SU-DHL-6 (cell line): ENCODE results near the gene RBM15B.

ENCODE experiments used
- H2AFZ ChIP-seq: fragments of 200-600 bp; sonication (generic); 2 replicates; pipeline ENCODE4 v1.6.1; 2014; ENCODE audit warnings: low read depth, mild to moderate bottlenecking, moderate library complexity, mixed read lengths, antibody characterized with exemption, low read length; ENCODE audit not compliant: severe bottlenecking
- H3F3A ChIP-seq: fragments of 200-600 bp; shearing (Covaris generic); 2 replicates; pipeline ENCODE4 v1.6.0; 2016; ENCODE audit warnings: antibody characterized with exemption, mild to moderate bottlenecking; ENCODE audit not compliant: insufficient read depth
- H3K27ac ChIP-seq: fragments of 200-600 bp; sonication (generic); 2 replicates; pipeline ENCODE4 v1.5.1; 2016; ENCODE audit warnings: low read depth, mild to moderate bottlenecking, low read length, moderate library complexity, mixed read lengths
- H3K27me3 ChIP-seq: fragments of 200-600 bp; sonication (generic), shearing (Covaris generic); 2 replicates; pipeline ENCODE4 v1.6.0; 2014; ENCODE audit warnings: mild to moderate bottlenecking, low read length
- H3K36me3 ChIP-seq: fragments of 200-600 bp; sonication (generic); 2 replicates; pipeline ENCODE4 v1.6.1; 2014; ENCODE audit warnings: mild to moderate bottlenecking, low read length, mixed read lengths
- H3K4me2 ChIP-seq: fragments of 300-600, 200-600 bp; shearing (Covaris generic), sonication (generic); 2 replicates; pipeline ENCODE4 v1.6.0; 2014; ENCODE audit warnings: low read length, low read depth, mild to moderate bottlenecking; ENCODE audit not compliant: poor library complexity, severe bottlenecking
- H3K4me3 ChIP-seq: fragments of 200-600 bp; sonication (generic); 2 replicates; pipeline ENCODE4 v1.5.1; 2014; ENCODE audit warnings: antibody characterized with exemption, low read length, mild to moderate bottlenecking, mixed read lengths; ENCODE audit not compliant: insufficient read depth, poor library complexity, severe bottlenecking
- H3K79me2 ChIP-seq: fragments of 200-600 bp; sonication (generic); 2 replicates; pipeline ENCODE4 v1.6.1; 2014; ENCODE audit warnings: mild to moderate bottlenecking, low read length, moderate library complexity; ENCODE audit not compliant: insufficient read depth
- H3K9ac ChIP-seq: fragments of 200-600 bp; sonication (generic); 2 replicates; pipeline ENCODE4 v1.7.0; 2014; ENCODE audit warnings: mild to moderate bottlenecking, low read length
- H3K9me2 ChIP-seq: fragments of 200-600 bp; sonication (generic); replicated peaks from 2 replicates; pipeline ENCODE4 v1.6.1; 2014; ENCODE audit warnings: low read length; ENCODE audit not compliant: insufficient read depth
- H3K9me3 ChIP-seq: fragments of 200-600 bp; sonication (generic); 2 replicates; pipeline ENCODE4 v1.6.1; 2014; ENCODE audit warnings: low read length, mixed read lengths; ENCODE audit not compliant: insufficient read depth
- H4K20me1 ChIP-seq: fragments of 200-600 bp; sonication (generic); 2 replicates; pipeline ENCODE4 v1.6.1; 2014; ENCODE audit warnings: low read depth, mild to moderate bottlenecking, antibody characterized with exemption, low read length, moderate library complexity, mixed read lengths
- CTCF ChIP-seq: fragments of 200-600 bp; sonication (generic); IDR thresholded peaks from one replicate; pipeline ENCODE4 v1.5.1; 2017; ENCODE audit warnings: antibody characterized with exemption, mild to moderate bottlenecking, low read length, moderate library complexity; ENCODE audit not compliant: insufficient read depth, poor library complexity, severe bottlenecking
- EZH2phosphoT487 ChIP-seq: fragments of 200-600 bp; sonication (generic), shearing (Covaris generic); conservative IDR thresholded peaks from 2 replicates; pipeline ENCODE4 v1.6.1; 2018; ENCODE audit warnings: mild to moderate bottlenecking, antibody characterized with exemption, low read length, moderate library complexity, mixed read lengths

The RBM15B gene

DNA sequence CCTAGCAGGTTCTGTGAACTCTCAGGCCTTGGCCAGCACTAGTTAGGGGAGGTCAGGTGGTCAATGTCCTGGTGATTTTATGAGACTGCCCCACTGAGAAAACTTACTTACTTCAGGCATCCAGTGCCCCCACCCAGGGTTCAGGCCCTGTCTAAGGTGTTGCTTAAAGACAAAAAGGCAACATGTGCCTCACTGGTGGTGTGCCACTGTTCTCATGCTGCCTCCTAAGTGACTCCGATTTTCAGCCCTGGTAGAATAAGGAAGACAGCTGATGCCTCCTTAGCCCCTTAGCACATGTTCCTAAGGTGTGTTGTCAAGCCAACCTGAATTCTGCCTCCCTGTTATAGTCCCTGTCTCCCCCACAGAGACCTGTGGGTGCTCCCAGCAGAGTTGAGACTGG lies 5.3 kb downstream of the RBM15B start:
- H3K4me3 ChIP-seq, result no peak overlapping the region
- no peak overlapping the region; the same call in 1 of the 2 replicates for H3K27ac ChIP-seq
- no peak overlapping the region for H2AFZ ChIP-seq
- peaks cover 40% of the 10 kb centered on the region for H3K79me2 ChIP-seq
- H4K20me1 ChIP-seq, result no peaks in the 10 kb centered on the region; the same call in 1 of the 2 replicates
- no peaks in the 10 kb centered on the region for H3K9me2 ChIP-seq
- H3K9me3 ChIP-seq, result no peaks in the 10 kb centered on the region
- TF ChIP-seq EZH2phosphoT487 (no peak), CTCF (no peak)
- no peaks in the 10 kb centered on the region for H3K27me3 ChIP-seq
- no peak overlapping the region for H3K4me2 ChIP-seq
- H3K9ac ChIP-seq, result no peak overlapping the region
- H3K36me3 ChIP-seq, result peaks cover 2% of the 10 kb centered on the region; the same call in 1 of the 2 replicates
- peaks cover 10% of the 10 kb centered on the region for H3F3A ChIP-seq

DNA sequence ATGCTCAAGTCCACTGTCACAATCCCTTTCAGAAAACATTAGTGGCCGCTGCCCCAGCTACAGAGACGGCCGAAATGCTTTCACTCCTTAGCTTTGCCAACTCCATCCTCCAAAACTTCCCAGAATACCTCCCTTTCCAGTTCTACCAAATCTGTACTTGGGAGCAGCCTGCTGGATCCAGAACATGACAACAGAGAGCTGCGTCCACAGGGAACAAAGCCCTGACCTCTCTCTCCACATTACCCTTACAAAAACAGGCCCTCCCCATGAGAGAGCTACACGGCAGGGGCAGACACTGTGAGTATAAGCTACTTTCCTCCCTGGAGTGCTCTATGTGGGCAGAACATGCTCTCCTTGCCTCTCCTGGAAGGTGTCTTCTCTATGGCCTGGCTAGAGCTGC lies 6.3 kb downstream of the RBM15B start:
- H3K79me2 ChIP-seq, result peaks cover 31% of the 10 kb centered on the region
- TF ChIP-seq EZH2phosphoT487 (no peak), CTCF (no peak)
- H3K36me3 ChIP-seq, result peaks cover 5% of the 10 kb centered on the region; the same call in 1 of the 2 replicates
- H3K27me3 ChIP-seq, result no peaks in the 10 kb centered on the region
- H4K20me1 ChIP-seq, result no peaks in the 10 kb centered on the region; the same call in 1 of the 2 replicates
- H3K27ac ChIP-seq, result no peak overlapping the region
- no peak overlapping the region for H3K4me3 ChIP-seq
- no peak overlapping the region for H3K9ac ChIP-seq
- no peak overlapping the region for H2AFZ ChIP-seq
- no peaks in the 10 kb centered on the region for H3K9me3 ChIP-seq
- no peak overlapping the region for H3K4me2 ChIP-seq
- peaks cover 10% of the 10 kb centered on the region for H3F3A ChIP-seq
- H3K9me2 ChIP-seq, result no peaks in the 10 kb centered on the region

GRCh38 chr3:51398595-51399310 lies 7.7 kb downstream of the RBM15B start:
- peaks cover 18% of the 10 kb centered on the region for H3K79me2 ChIP-seq
- no peak overlapping the region for H3K4me2 ChIP-seq
- H2AFZ ChIP-seq, result no peak overlapping the region
- H3K36me3 ChIP-seq, result peaks cover 5% of the 10 kb centered on the region; the same call in 1 of the 2 replicates
- H3F3A ChIP-seq, result peaks cover 10% of the 10 kb centered on the region
- no peaks in the 10 kb centered on the region for H3K9me2 ChIP-seq
- no peak overlapping the region for H3K9ac ChIP-seq
- H3K4me3 ChIP-seq, result no peak overlapping the region
- no peak overlapping the region for H3K27ac ChIP-seq
- no peaks in the 10 kb centered on the region for H3K9me3 ChIP-seq
- no peaks in the 10 kb centered on the region; the same call in 1 of the 2 replicates for H4K20me1 ChIP-seq
- no peaks in the 10 kb centered on the region for H3K27me3 ChIP-seq
- TF ChIP-seq CTCF (no peak), EZH2phosphoT487 (no peak)
